GM18511 (cell line): ENCODE results near the gene C1orf35.

Experiments used
- ATAC-seq: cut with Tn5 transposase; IDR thresholded peaks from one replicate; pipeline ENCODE4 v1.9.1; 2021; ENCODE audit warnings: mild to moderate bottlenecking, moderate library complexity; ENCODE audit not compliant: unreplicated experiment

The C1orf35 gene

DNA sequence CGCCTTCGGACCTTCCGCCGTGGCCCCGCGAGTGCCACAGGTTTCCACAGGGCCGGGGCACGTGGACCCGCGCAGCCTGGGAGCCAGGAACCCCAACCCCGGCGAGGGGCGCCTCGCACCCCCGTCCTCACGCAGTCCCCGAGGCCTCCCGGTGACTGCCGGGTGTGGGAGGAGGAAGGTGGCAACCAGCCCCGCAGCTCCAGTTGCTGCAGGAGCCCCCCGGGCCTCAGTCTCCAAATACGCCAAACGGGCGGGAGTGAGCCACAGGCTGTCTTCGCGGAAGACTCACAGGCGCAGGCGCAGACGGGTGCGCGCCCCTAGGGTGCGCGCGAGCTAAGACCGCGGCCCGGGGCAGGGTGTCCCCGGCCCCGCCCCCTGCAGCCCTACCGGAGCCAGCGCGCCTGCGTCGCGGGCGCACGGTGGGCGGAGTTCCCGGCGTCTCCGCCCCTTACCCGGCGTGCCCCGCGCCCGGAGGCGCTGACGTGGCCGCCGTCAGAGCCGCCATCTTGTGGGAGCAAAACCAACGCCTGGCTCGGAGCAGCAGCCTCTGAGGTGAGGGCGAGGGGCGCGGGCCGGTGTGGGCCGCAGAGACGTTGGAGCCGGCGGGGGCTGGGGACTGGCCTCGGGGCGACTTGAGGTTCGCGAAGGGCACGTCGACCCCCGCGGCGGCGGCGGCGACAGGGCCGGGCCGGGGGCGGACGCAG is 20.8 kb downstream of the C1orf35 start, which contains the start of gene ARF1:
ARF1 (plus strand) TSS at position 495 of the 704 bp plus-strand sequence. CDS start 14,407 bp downstream, outside the sequence.
- ATAC-seq, result peak; percentile 74

- ATAC-seq, result peak; percentile 34
Measured at GRCh38 chr1:228081578-228082213, 21.4 kb downstream of the C1orf35 start.

DNA sequence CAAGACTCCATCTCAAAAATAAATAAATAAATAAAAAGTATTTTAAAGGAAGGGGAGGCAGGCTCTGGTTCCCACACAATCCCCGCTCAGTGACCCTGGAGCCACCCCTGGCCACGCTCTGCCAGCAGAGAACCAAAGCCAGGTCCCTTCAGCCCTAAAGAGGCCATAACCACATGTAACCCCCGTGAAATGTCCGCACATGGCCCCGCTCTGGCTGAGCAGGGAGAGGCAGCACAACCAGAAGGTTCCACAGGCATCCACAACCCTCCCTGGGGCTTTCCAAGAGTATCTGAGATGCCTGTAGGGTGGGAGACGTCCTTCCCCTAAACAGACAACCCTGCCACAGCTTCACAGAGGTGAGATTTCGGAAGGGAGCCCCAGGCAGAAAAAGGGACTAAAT is 22.0 kb downstream of the C1orf35 start:
- ATAC-seq, result no peak

- ATAC-seq, result no peak
Measured at GRCh38 chr1:228079601-228080263, 23.4 kb downstream of the C1orf35 start.

DNA sequence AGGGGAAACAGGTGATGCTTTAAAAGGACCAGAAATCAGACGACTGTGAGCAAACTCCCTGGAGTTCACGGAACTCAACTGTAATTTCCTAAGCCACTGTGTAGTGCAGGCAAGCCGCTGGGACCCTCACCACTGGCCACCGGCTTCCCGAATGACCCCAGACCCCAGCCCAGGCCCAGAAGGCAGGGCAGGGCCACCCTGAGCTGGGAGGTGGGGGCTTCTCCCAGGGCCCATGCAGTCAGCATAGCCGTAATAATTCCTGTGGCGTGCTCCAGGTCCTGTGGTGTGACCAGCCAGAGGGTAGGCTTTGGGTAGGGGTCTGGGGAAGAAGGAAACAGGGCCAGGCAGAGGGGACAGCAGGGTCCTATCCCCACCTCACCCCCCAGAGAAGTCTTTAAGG is 24.1 kb downstream of the C1orf35 start:
- no peak for ATAC-seq

- no peak for ATAC-seq
Measured at GRCh38 chr1:228077565-228078330, 25.4 kb downstream of the C1orf35 start.

- ATAC-seq, result no peak
Measured at GRCh38 chr1:228076796-228077430, 26.2 kb downstream of the C1orf35 start.

- no peak for ATAC-seq
Measured at GRCh38 chr1:228075801-228076271, 27.3 kb downstream of the C1orf35 start.

- ATAC-seq, result no peak
Measured at GRCh38 chr1:228074954-228075730, 28.0 kb downstream of the C1orf35 start.

GRCh38 chr1:228073857-228074545 is 29.1 kb downstream of the C1orf35 start:
- no peak for ATAC-seq

- ATAC-seq, result no peak
Measured at GRCh38 chr1:228073061-228073856, 29.9 kb downstream of the C1orf35 start.

DNA sequence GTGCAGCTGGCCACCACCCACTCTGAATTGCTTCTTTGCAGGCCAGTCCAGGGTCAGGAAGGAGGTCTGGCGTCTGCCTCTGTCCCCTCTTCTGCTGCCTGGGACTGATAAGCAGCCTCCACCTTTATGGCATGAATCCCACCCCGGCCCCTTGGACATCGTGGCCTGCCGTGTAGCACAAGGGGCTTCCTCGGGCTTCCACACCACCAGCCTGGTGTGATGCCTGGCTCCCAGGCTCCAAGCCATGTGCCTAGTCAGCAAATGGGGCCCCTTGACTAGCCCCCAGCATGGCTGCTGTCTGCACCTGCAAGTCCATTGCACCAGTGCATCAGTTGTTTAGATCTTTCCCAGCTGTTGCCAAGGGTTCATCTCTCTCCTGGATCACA is 30.5 kb downstream of the C1orf35 start:
- no peak for ATAC-seq

DNA sequence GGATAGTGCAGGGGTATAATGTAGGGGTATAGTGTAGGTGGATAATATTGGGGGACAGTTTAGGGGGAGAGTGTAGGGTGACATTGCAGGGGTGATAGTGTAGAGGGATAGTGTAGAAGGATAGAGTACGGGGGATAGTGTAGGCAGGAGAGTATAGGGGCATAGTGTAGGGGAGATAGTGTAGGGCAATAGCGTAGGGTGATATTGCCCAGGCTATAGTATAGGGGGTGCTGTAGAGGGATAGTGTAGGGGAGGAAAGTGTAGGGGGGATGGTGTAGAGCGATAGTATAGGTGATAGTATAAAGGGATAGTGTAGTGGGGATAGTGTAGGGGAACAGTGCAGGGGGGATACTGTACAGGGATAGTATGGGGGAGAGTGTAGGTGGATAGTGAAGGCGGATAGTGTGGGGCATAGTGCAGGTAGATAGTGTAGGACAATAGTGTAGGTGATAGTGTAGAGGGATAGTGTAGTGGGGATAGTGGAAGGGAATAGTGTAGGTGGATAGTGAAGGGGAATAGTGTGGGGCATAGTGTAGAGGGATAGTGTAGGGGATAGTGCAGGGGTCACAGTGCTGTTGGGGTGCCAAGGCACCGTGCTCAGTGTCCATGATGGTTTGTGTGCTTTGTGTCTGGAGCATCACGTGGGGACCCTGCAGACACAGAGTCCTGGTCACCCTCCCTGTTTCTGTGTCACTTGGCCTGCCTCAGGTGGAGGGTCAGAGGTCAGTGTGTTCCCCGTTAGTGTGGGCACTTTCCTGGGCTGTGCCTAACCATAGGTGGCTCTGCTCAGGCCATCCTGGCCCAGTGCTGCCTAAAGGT is 31.1 kb downstream of the C1orf35 start:
- ATAC-seq, result no peak

- ATAC-seq, result no peak
Measured at GRCh38 chr1:228070851-228071250, 32.3 kb downstream of the C1orf35 start.

DNA sequence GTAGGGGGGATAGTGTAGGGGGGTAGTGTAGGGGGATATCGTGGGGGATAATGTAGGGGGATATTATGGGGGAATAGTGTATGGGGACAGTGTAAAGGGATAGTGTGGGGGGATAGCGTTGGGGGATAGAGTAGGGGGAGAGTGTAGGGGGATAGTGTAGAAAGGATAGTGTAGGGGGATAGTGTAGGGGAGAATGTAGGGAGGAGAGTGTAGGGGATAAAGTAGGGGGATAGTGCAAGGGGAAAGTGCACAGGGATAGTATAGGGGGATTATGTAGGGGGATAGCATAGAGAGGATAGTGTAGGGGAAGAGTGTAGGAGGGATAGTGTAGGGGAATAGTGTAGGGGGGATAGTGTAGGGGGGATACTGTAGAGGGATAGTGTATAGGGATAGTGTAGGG is 33.0 kb downstream of the C1orf35 start:
- ATAC-seq, result no peak

DNA sequence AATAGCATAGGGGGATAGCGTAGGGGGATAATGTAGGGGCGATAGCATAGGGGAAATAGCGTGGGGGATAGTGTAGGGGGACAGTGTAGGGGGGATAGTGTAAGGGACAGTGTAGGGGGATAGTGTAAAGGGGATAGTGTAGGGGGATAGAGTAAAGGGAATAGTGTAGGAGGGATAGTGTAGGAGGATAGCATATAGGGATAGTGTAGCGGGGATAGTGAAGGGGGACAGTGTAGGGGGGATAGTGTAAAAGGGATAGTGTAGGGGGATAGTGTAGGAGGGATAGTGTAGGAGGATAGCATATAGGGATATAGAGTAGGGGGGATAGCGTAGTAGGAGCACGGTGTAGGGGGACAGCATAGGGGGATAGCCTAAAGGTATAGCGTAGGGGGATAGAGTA is 34.8 kb downstream of the C1orf35 start:
- ATAC-seq, result no peak

DNA sequence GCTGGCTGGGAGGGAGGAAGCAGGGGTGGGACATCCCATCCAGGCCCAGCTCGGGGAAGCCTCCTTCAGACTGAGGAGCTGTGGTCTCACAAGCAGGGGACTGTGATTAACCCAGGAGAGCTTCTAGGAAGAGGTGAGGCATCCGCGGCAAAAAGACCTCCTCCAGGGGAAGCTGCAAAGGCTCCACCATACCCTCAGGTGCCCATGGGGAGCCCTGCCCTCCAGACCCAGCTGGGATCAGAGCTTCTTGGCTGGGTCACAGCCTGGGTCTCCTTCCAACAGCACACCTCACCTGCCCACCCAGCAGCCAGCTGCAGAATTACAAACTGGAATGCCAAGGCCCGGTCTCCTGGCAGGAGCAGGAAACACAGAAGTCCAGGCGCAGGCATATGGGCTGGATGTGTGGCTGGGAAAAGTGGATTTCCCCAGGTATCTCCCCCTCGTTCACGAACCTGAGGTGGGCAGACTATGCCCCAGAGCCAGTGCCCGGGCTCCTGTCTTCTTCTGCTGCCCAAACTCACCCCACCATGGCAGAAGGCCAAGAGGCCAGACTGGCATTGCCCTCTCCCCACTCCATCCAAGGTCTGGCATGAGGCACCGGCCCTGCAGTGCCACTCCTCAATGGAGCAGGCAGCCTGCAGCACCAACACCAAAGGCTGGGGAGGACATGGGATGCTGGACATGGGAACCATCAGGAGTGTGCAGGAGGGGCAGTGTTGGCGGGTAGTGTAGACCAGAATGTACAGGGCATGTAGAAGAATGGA is 36.1 kb downstream of the C1orf35 start:
- ATAC-seq, result no peak
